Measurements from ENCODE around the gene TERB1. TPM values are rescaled to one million over a fixed set of nuclear protein-coding genes. Genes with fewer than 3 reads are reported as not detected.

The TERB1 gene
- total and polyA plus RNA-seq, 2 donors (not counting 3 experiments of a cell fraction or from before 2014, with no cell fraction given): not detected

DNA sequence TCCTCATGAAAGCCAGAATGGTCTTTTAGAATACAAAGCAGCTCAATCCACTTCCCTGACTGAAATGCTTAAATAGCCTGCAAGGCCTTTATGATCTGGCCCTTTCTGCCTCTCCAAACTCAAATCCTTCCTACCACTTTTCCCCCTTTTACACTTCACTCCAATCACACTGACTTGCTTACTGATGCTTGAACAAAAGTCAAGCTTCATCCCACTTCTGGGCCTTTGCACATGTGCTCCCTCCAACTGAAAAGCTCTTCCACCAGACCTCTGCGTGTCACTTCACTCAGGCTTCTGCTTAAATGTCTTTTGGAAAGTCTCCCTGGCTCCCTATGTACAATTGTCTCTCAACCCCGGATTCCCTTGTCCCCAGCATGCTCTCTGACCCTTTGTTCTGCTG, 13.3 kb upstream of the TERB1 start:
- DNase-seq (ENCODE audit: low read depth, low spot score) (no peak), FAIRE-seq (no peak)
- no TSS peak for BruUV-seq (replicated peaks)
- Histone ChIP-seq H3K9me3 (replicated peaks; ENCODE audit: control insufficient read depth, insufficient read depth, low read length) (no peaks in the 10 kb centered on the region), H3K9me1 (replicated peaks; ENCODE audit: control insufficient read depth, extremely low read depth, insufficient read depth, low read length) (no peaks in the 10 kb centered on the region), H2AFZ (ENCODE audit: low read depth, low read length) (no peak overlapping the region), H3K9ac (replicated peaks; ENCODE audit: extremely low read depth, insufficient read depth, low read length) (no peak overlapping the region), H4K20me1 (replicated peaks; ENCODE audit: control insufficient read depth, extremely low read depth, insufficient read depth, low read length) (no peaks in the 10 kb centered on the region), H3K36me3 (ENCODE audit: control insufficient read depth in 2 of 2, extremely low read depth in 1 of 2, insufficient read depth in 2 of 2, low read length in 2 of 2) (peaks cover 7 to 23% of the 10 kb centered on the region in 2 experiments), H3K79me2 (ENCODE audit: control insufficient read depth, insufficient read depth, low read length) (no peaks in the 10 kb centered on the region), H3K27me3 (ENCODE audit: control insufficient read depth in 2 of 2, insufficient read depth in 2 of 2, low read length in 2 of 2) (no peaks in the 10 kb centered on the region), H3K4me2 (ENCODE audit: insufficient read depth, low read length) (no peak overlapping the region), H3K4me1 (ENCODE audit: control insufficient read depth, extremely low read depth, insufficient read depth, low read length) (no peaks in the 10 kb centered on the region), H3K4me3 (replicated peaks in 1 of 3; ENCODE audit: insufficient read depth in 1 of 3, low read depth in 1 of 3, low read length in 3 of 3) (no peak overlapping the region), H3K27ac (ENCODE audit: insufficient read depth, low read depth, low read length) (no peak overlapping the region)
- no peak for TF ChIP-seq JUN (IDR thresholded peaks at IDR 0.05; ENCODE audit: borderline replicate concordance, insufficient read depth, insufficient read length, low read depth)
- CTCF ChIA-PET: interaction anchor here (0.6 to 1.9 kb wide), 5 partner anchors 16 to 73 kb away, joined by 3 to 11 read pairs (median 3); partner anchors contain the start of genes DYNC1LI2 and NAE1
- intact Hi-C loops (cut with micrococcal nuclease): no loop called here
- POLR2A ChIA-PET: interaction anchor here (0.7 kb wide), 1 partner anchor 591 kb away, joined by 6 read pairs; no protein-coding TSS in a partner anchor
- dilution Hi-C loops (cut with MboI; ENCODE audit: extremely low pct_ligation_motif_present, low sequenced_read_pairs): no loop called here

DNA sequence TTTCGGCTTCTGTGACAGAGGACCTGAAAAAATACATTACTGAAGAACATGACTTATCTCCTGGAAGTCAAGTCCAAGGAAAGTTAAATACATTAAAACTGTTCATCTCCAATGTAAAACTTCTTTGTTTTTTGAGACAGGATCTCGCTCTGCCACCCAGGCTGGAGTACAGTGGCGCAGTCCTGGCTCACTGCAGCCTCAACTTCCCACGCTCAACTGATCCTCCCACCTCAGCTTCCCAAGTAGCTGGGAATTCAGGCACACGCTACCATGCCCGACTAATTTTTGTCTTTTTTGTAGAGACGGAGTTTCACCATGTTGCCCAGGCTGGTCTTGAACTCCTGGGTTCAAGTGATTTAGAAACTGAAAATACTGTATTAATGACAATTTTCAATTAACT, 9.7 kb upstream of the TERB1 start:
- Histone ChIP-seq H3K9ac (replicated peaks; ENCODE audit: extremely low read depth, insufficient read depth, low read length) (no peak overlapping the region), H3K9me3 (replicated peaks; ENCODE audit: control insufficient read depth, insufficient read depth, low read length) (no peaks in the 10 kb centered on the region), H3K36me3 (ENCODE audit: control insufficient read depth in 2 of 2, extremely low read depth in 1 of 2, insufficient read depth in 2 of 2, low read length in 2 of 2) (peaks cover 1 to 21% of the 10 kb centered on the region in 2 experiments), H3K4me2 (ENCODE audit: insufficient read depth, low read length) (no peak overlapping the region), H3K79me2 (ENCODE audit: control insufficient read depth, insufficient read depth, low read length) (no peaks in the 10 kb centered on the region), H3K27me3 (ENCODE audit: control insufficient read depth in 2 of 2, insufficient read depth in 2 of 2, low read length in 2 of 2) (no peaks in the 10 kb centered on the region), H3K9me1 (replicated peaks; ENCODE audit: control insufficient read depth, extremely low read depth, insufficient read depth, low read length) (no peaks in the 10 kb centered on the region), H4K20me1 (replicated peaks; ENCODE audit: control insufficient read depth, extremely low read depth, insufficient read depth, low read length) (no peaks in the 10 kb centered on the region), H3K27ac (ENCODE audit: insufficient read depth, low read depth, low read length) (no peak overlapping the region), H3K4me1 (ENCODE audit: control insufficient read depth, extremely low read depth, insufficient read depth, low read length) (no peaks in the 10 kb centered on the region), H3K4me3 (replicated peaks in 1 of 3; ENCODE audit: insufficient read depth in 1 of 3, low read depth in 1 of 3, low read length in 3 of 3) (no peak overlapping the region), H2AFZ (ENCODE audit: low read depth, low read length) (no peak overlapping the region)
- TF ChIP-seq JUN (IDR thresholded peaks at IDR 0.05; ENCODE audit: borderline replicate concordance, insufficient read depth, insufficient read length, low read depth): no peak
- DNase-seq (ENCODE audit: low read depth, low spot score): no peak
- dilution Hi-C loops (cut with MboI; ENCODE audit: extremely low pct_ligation_motif_present, low sequenced_read_pairs) (no loop called here), intact Hi-C loops (cut with micrococcal nuclease) (no loop called here)
- no TSS peak for BruUV-seq (replicated peaks)
- no peak for FAIRE-seq
- POLR2A ChIA-PET: no interaction called here
- CTCF ChIA-PET: interaction anchor here (0.9 to 3.0 kb wide), 4 partner anchors 8 to 57 kb away, joined by 3 to 12 read pairs (median 4); partner anchors contain the start of gene NAE1

Data from endothelial cell of umbilical vein (primary cell).